NCI-H1694 (cell line): ENCODE measurements around the gene TNF.
A peak's percentile ranks its signal among the peaks of the same experiment; 100 is the strongest.

Experiments used
- DNase-seq: peaks from one replicate; lab custom pipeline; 2025; lab: John Stamatoyannopoulos, UW

The TNF gene

GRCh38 chr6:31573239-31574105 lies 1.9 kb upstream of the TNF start:
- DNase-seq, result no peak

GRCh38 chr6:31574106-31575061 lies 981 bp upstream of the TNF start:
- DNase-seq, result no peak

- DNase-seq, result no peak
These were observed 754 bp downstream of the TNF start for GRCh38 chr6:31575952-31576685.

- no peak for DNase-seq
These were observed 1.7 kb downstream of the TNF start for GRCh38 chr6:31576897-31577578.

- DNase-seq, result no peak
These were observed 2.2 kb downstream of the TNF start for GRCh38 chr6:31577579-31577966.

GRCh38 chr6:31578184-31579118 lies 3.1 kb downstream of the TNF start:
- no peak for DNase-seq

- DNase-seq, result no peak
These were observed 3.7 kb downstream of the TNF start for GRCh38 chr6:31579119-31579505.

- DNase-seq, result no peak
These were observed 4.4 kb downstream of the TNF start for GRCh38 chr6:31579546-31580437.

GRCh38 chr6:31580438-31580740 lies 5.0 kb downstream of the TNF start:
- no peak for DNase-seq

- peak; percentile 46 for DNase-seq
These were observed 5.6 kb downstream of the TNF start for GRCh38 chr6:31580807-31581433.

- no peak for DNase-seq
These were observed 6.3 kb downstream of the TNF start for GRCh38 chr6:31581434-31582229.

- no peak for DNase-seq
These were observed 6.9 kb downstream of the TNF start, which contains the start of gene LTB for GRCh38 chr6:31582230-31582643. Gene LTB, minus strand, starts transcription at chr6:31582424. Its CDS starts 7 bp downstream, at chr6:31582417.

- DNase-seq, result peak; percentile 2
These were observed 10.1 kb downstream of the TNF start for GRCh38 chr6:31585491-31585890.

- DNase-seq, result no peak
These were observed 10.6 kb downstream of the TNF start, which contains the start of gene LST1 for GRCh38 chr6:31586008-31586407. Gene LST1, plus strand, starts transcription at chr6:31586277. Its CDS starts 1,023 bp downstream, at chr6:31587300.

- DNase-seq, result no peak
These were observed 11.4 kb downstream of the TNF start for GRCh38 chr6:31586599-31587281.

GRCh38 chr6:31587791-31588777 lies 12.7 kb downstream of the TNF start:
- no peak for DNase-seq
